ENCODE measurements around the gene CFAP20DC.

CFAP20DC gene

DNA sequence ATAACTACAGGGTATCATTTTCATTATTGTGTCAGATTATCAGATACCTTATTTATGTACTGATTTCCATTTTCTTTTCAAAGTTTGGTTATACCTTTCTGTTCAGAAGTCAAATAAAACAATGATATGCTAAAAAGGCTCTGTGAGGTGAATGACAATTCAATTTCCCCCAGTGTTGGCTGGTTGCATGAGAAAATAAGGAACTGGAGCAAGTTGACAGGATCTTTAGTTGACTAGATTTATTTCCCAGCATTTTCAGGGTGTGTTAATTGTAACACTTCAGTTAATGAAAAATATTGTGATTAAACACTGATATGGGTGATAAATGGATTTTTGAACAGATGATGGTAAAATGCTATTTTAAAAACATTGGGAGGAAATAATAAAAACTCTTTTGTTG lies 260.4 kb downstream of the CFAP20DC start:
- H3K9me3 ChIP-seq (ENCODE audit: control insufficient read depth, insufficient read depth, low read length) = no peaks in the 10 kb centered on the region
- H3K27me3 ChIP-seq (ENCODE audit: control insufficient read depth, low read length) = no peaks in the 10 kb centered on the region; the same call in 1 of the 2 replicates
- no peaks in the 10 kb centered on the region for H4K20me1 ChIP-seq (ENCODE audit: control insufficient read depth, insufficient read depth, low read depth, low read length)
- no peaks in the 10 kb centered on the region for H3K36me3 ChIP-seq (ENCODE audit: control insufficient read depth, low read length)
- H3F3A ChIP-seq (ENCODE audit: control insufficient read depth, insufficient read depth) = no peaks in the 10 kb centered on the region
- H3K4me3 ChIP-seq (ENCODE audit: low read length) = no peak overlapping the region
- no peak overlapping the region for H3K4me2 ChIP-seq (ENCODE audit: low read length)
- no peak overlapping the region for H3K27ac ChIP-seq (ENCODE audit: low read depth, low read length)
- H3K4me1 ChIP-seq (ENCODE audit: control insufficient read depth, low read length) = no peaks in the 10 kb centered on the region
- no peaks in the 10 kb centered on the region for H3K79me2 ChIP-seq (ENCODE audit: control insufficient read depth, low read length)
- no peak for TF ChIP-seq EZH2phosphoT487 (IDR thresholded peaks at IDR 0.05; ENCODE audit: borderline replicate concordance, low read length)
- TF ChIP-seq, protein P1, sequence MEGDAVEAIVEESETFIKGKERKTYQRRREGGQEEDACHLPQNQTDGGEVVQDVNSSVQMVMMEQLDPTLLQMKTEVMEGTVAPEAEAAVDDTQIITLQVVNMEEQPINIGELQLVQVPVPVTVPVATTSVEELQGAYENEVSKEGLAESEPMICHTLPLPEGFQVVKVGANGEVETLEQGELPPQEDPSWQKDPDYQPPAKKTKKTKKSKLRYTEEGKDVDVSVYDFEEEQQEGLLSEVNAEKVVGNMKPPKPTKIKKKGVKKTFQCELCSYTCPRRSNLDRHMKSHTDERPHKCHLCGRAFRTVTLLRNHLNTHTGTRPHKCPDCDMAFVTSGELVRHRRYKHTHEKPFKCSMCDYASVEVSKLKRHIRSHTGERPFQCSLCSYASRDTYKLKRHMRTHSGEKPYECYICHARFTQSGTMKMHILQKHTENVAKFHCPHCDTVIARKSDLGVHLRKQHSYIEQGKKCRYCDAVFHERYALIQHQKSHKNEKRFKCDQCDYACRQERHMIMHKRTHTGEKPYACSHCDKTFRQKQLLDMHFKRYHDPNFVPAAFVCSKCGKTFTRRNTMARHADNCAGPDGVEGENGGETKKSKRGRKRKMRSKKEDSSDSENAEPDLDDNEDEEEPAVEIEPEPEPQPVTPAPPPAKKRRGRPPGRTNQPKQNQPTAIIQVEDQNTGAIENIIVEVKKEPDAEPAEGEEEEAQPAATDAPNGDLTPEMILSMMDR (IDR thresholded peaks at IDR 0.05; ENCODE audit: low read depth, low read length, poor library complexity, severe bottlenecking) = no peak
- H3K9me2 ChIP-seq (replicated peaks; ENCODE audit: control insufficient read depth, low read length) = no peaks in the 10 kb centered on the region

DNA sequence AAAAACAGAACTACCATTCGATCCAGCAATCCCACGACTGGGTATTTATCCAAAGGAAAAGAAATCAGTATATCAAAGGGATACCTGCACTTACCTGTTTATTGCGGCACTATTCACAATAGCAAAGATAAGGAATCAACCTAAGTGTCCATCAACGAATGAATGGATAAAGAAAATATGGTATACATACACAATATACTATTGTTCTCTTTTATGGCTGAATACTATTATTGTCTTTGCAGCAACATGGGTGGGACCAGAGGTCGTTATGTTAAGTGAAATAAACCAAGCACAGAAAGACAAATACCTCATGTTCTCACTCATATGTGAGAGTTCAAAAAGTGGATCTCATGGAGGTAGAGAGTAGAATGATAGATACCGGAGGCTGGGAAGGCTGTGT lies 264.9 kb downstream of the CFAP20DC start:
- TF ChIP-seq EZH2phosphoT487 (IDR thresholded peaks at IDR 0.05; ENCODE audit: borderline replicate concordance, low read length) = no peak
- Histone ChIP-seq H3K9me2 (replicated peaks; ENCODE audit: control insufficient read depth, low read length) (no peaks in the 10 kb centered on the region), H3K79me2 (ENCODE audit: control insufficient read depth, low read length) (no peaks in the 10 kb centered on the region), H3F3A (ENCODE audit: control insufficient read depth, insufficient read depth) (no peaks in the 10 kb centered on the region), H3K36me3 (ENCODE audit: control insufficient read depth, low read length) (no peaks in the 10 kb centered on the region), H3K27ac (ENCODE audit: low read depth, low read length) (no peak overlapping the region), H3K27me3 (ENCODE audit: control insufficient read depth, low read length) (no peaks in the 10 kb centered on the region; the same call in 1 of the 2 replicates), H3K4me2 (ENCODE audit: low read length) (no peak overlapping the region), H4K20me1 (ENCODE audit: control insufficient read depth, insufficient read depth, low read depth, low read length) (no peaks in the 10 kb centered on the region), H3K9me3 (ENCODE audit: control insufficient read depth, insufficient read depth, low read length) (peaks cover 3% of the 10 kb centered on the region; the same call in 1 of the 2 replicates), H3K4me3 (ENCODE audit: low read length) (no peak overlapping the region), H3K4me1 (ENCODE audit: control insufficient read depth, low read length) (no peaks in the 10 kb centered on the region)

DNA sequence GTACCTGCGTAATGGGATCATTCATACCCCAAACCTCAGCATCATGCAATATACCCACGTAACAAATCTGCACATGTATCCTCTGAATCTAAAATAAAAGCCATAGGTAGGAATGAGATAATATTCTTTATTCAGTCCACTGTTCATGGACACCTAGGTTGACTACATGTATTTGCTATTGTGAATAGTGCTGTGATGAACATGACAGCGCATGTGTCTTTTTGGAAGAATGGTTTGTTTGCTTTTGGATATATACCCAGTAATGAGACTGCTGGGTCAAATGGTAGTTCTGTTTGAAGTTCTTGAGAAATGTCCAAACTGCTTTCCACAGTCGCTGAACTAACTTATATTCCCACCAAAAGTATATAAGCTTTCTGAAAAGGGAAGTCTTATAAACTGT lies 265.4 kb downstream of the CFAP20DC start:
- no peak for TF ChIP-seq EZH2phosphoT487 (IDR thresholded peaks at IDR 0.05; ENCODE audit: borderline replicate concordance, low read length)
- TF ChIP-seq, protein P1 (IDR thresholded peaks at IDR 0.05; ENCODE audit: low read depth, low read length, poor library complexity, severe bottlenecking) = no peak
- no peaks in the 10 kb centered on the region for H3F3A ChIP-seq (ENCODE audit: control insufficient read depth, insufficient read depth)
- H3K4me3 ChIP-seq (ENCODE audit: low read length) = no peak overlapping the region
- H3K79me2 ChIP-seq (ENCODE audit: control insufficient read depth, low read length) = no peaks in the 10 kb centered on the region
- H4K20me1 ChIP-seq (ENCODE audit: control insufficient read depth, insufficient read depth, low read depth, low read length) = no peaks in the 10 kb centered on the region
- peaks cover 7% of the 10 kb centered on the region; the same call in 1 of the 2 replicates for H3K9me3 ChIP-seq (ENCODE audit: control insufficient read depth, insufficient read depth, low read length)
- no peaks in the 10 kb centered on the region for H3K9me2 ChIP-seq (replicated peaks; ENCODE audit: control insufficient read depth, low read length)
- H3K4me1 ChIP-seq (ENCODE audit: control insufficient read depth, low read length) = no peaks in the 10 kb centered on the region
- H3K4me2 ChIP-seq (ENCODE audit: low read length) = no peak overlapping the region
- no peak overlapping the region for H3K27ac ChIP-seq (ENCODE audit: low read depth, low read length)
- no peaks in the 10 kb centered on the region; the same call in 1 of the 2 replicates for H3K27me3 ChIP-seq (ENCODE audit: control insufficient read depth, low read length)
- no peaks in the 10 kb centered on the region for H3K36me3 ChIP-seq (ENCODE audit: control insufficient read depth, low read length)

DNA sequence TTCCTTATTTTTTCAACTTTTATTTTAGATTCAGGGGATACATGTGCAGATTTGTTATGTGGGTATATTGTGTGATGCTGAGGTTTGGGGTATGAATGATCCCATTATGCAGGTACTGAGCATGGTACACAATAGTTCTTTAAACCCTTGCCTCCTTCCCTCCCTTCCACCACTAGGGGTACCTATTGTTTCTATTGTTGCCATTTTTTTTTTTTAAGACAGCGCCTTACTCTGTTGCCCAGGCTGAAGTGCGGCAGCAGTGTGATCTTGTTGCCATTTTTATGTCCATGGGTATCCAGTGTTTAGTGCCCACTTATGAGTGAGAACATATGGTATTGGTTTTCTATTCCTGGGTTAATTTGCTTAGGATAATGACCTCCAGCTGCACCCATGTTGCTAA lies 266.0 kb downstream of the CFAP20DC start:
- no peaks in the 10 kb centered on the region for H3F3A ChIP-seq (ENCODE audit: control insufficient read depth, insufficient read depth)
- no peak for TF ChIP-seq EZH2phosphoT487 (IDR thresholded peaks at IDR 0.05; ENCODE audit: borderline replicate concordance, low read length)
- TF ChIP-seq, protein P1 (IDR thresholded peaks at IDR 0.05; ENCODE audit: low read depth, low read length, poor library complexity, severe bottlenecking) = peak; percentile 36
- H3K4me3 ChIP-seq (ENCODE audit: low read length) = no peak overlapping the region
- no peaks in the 10 kb centered on the region for H3K4me1 ChIP-seq (ENCODE audit: control insufficient read depth, low read length)
- H3K27me3 ChIP-seq (ENCODE audit: control insufficient read depth, low read length) = no peaks in the 10 kb centered on the region
- no peaks in the 10 kb centered on the region for H4K20me1 ChIP-seq (ENCODE audit: control insufficient read depth, insufficient read depth, low read depth, low read length)
- no peaks in the 10 kb centered on the region for H3K9me2 ChIP-seq (replicated peaks; ENCODE audit: control insufficient read depth, low read length)
- no peaks in the 10 kb centered on the region for H3K36me3 ChIP-seq (ENCODE audit: control insufficient read depth, low read length)
- H3K27ac ChIP-seq (ENCODE audit: low read depth, low read length) = no peak overlapping the region
- H3K4me2 ChIP-seq (ENCODE audit: low read length) = no peak overlapping the region
- peaks cover 8% of the 10 kb centered on the region for H3K9me3 ChIP-seq (ENCODE audit: control insufficient read depth, insufficient read depth, low read length)
- no peaks in the 10 kb centered on the region for H3K79me2 ChIP-seq (ENCODE audit: control insufficient read depth, low read length)
